RWPE1 (cell line): Measurements from ENCODE around the gene NAE1.

ENCODE experiments used
- CTCF ChIA-PET: fragments of 350-600 bp; sonication (Branson Sonifier 250); formaldehyde crosslinking; extraction: SDS; loops from one replicate; lab custom pipeline; 2021; lab: Yijun Ruan, JAX
- POLR2A ChIA-PET: fragments of 400-600 bp; formaldehyde crosslinking; extraction: SDS; loops from one replicate; lab custom pipeline; 2020; ENCODE audit warnings: antibody characterized with exemption; ENCODE audit not compliant: low non-redundant PET; lab: Yijun Ruan, JAX
- DNase-seq: peaks from one replicate; pipeline ENCODE4 v3.0.0; 2012; ENCODE audit warnings: low spot score
- H3K27ac ChIP-seq: fragments of 450-650 bp; 2 replicates; pipeline ENCODE4 v1.5.1; 2017
- CTCF ChIP-seq: fragments of 450-650 bp; conservative IDR thresholded peaks from 2 replicates; pipeline ENCODE4 v1.5.1; 2017; ENCODE audit warnings: low read depth, mild to moderate bottlenecking

NAE1 gene

GRCh38 chr16:66752958-66753357 is 77.8 kb downstream of the NAE1 start:
- ChIA-PET POLR2A (no interaction called here), CTCF (interaction anchor here (2.0 kb wide), 1 partner anchor 90 kb away, joined by 8 read pairs; no protein-coding TSS in a partner anchor)
- no peak for TF ChIP-seq CTCF
- no peak for DNase-seq
- H3K27ac ChIP-seq = no peak overlapping the region
